GM23248 (cell line): ENCODE data around the gene GRAMD1B.

Source experiments
- EZH2 ChIP-seq: fragments of 200-600 bp; sonication (generic); IDR thresholded peaks from 2 replicates; pipeline ENCODE4 v1.6.1; 2018; ENCODE audit warnings: antibody characterized with exemption, mild to moderate bottlenecking; ENCODE audit not compliant: insufficient read depth, poor library complexity, severe bottlenecking
- EZH2phosphoT487 ChIP-seq: fragments of 200-600 bp; sonication (generic); IDR thresholded peaks from 2 replicates; pipeline ENCODE4 v1.6.1; 2018; ENCODE audit warnings: antibody characterized with exemption, moderate library complexity, mild to moderate bottlenecking, low read depth; ENCODE audit not compliant: insufficient read depth

DNA sequence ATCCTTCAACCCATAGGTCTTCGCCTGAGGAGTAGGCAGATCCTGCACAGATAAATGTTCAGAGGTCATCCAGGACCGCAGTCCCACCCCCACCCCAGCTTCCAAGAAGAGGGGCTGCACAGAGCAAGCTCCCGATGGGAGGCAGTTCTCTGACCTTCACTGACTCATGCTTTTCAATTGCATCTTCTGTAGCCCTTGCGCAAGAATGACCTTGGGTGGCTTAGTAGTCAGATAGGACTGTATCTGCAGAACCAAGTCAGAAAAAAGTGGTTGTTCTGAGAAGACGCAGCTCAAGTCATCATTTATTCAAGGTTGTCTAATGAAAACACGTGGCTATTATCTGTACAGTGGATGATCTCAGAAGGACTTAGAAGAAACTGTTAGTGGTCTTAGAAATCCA lies 16.4 kb upstream of the GRAMD1B start:
- TF ChIP-seq EZH2 (no peak), EZH2phosphoT487 (no peak)
